Activated naive CD8-positive, alpha-beta T cell treated with anti-CD3 and anti-CD28 coated beads, Interleukin-2, amount 50 U/mL, for 16 hours (primary cell): ENCODE results near the gene IGSF21.
"Not testable (repeated sequence)": the region's sequence is repeated elsewhere in the genome, so short reads cannot be mapped to it uniquely, and the experiment has no call there.

Experiments
- DNase-seq: peaks from one replicate; pipeline ENCODE4 v3.0.0-alpha.2; 2020; ENCODE audit warnings: low read depth, low spot score

The IGSF21 gene

GRCh38 chr1:18353992-18354391 is 246.4 kb downstream of the IGSF21 start:
- DNase-seq, result no peak

- DNase-seq, result no peak
Measured at GRCh38 chr1:18354612-18355011, 247.0 kb downstream of the IGSF21 start.

- no peak for DNase-seq
Measured at GRCh38 chr1:18357622-18358230, 250.1 kb downstream of the IGSF21 start.

- no peak for DNase-seq
Measured at GRCh38 chr1:18358600-18358999, 251.0 kb downstream of the IGSF21 start.

- DNase-seq, result no peak
Measured at GRCh38 chr1:18360251-18360650, 252.7 kb downstream of the IGSF21 start.

GRCh38 chr1:18362150-18362549 is 254.6 kb downstream of the IGSF21 start:
- no peak for DNase-seq

- no peak for DNase-seq
Measured at GRCh38 chr1:18363436-18363835, 255.8 kb downstream of the IGSF21 start.

- no peak for DNase-seq
Measured at GRCh38 chr1:18365099-18365705, 257.6 kb downstream of the IGSF21 start.

GRCh38 chr1:18372505-18372904 is 264.9 kb downstream of the IGSF21 start:
- DNase-seq, result not testable (repeated sequence)

GRCh38 chr1:18373151-18373550 is 265.6 kb downstream of the IGSF21 start:
- DNase-seq, result no peak

- DNase-seq, result no peak
Measured at GRCh38 chr1:18373882-18374493, 266.4 kb downstream of the IGSF21 start.

- DNase-seq, result no peak
Measured at GRCh38 chr1:18376661-18377060, 269.1 kb downstream of the IGSF21 start.

GRCh38 chr1:18380288-18380687 is 272.7 kb downstream of the IGSF21 start:
- DNase-seq, result no peak

GRCh38 chr1:18384059-18384458 is 276.5 kb downstream of the IGSF21 start:
- no peak for DNase-seq

- DNase-seq, result no peak
Measured at GRCh38 chr1:18384471-18384870, 276.9 kb downstream of the IGSF21 start.

GRCh38 chr1:18385239-18385790 is 277.7 kb downstream of the IGSF21 start:
- no peak for DNase-seq

GRCh38 chr1:18386591-18386990 is 279.0 kb downstream of the IGSF21 start:
- no peak for DNase-seq

- no peak for DNase-seq
Measured at GRCh38 chr1:18387307-18387706, 279.7 kb downstream of the IGSF21 start.

- DNase-seq, result no peak
Measured at GRCh38 chr1:18390953-18391352, 283.4 kb downstream of the IGSF21 start.

- no peak for DNase-seq
Measured at GRCh38 chr1:18394563-18395156, 287.1 kb downstream of the IGSF21 start.

- DNase-seq, result no peak
Measured at GRCh38 chr1:18396247-18396980, 288.8 kb downstream of the IGSF21 start.

GRCh38 chr1:18397641-18398040 is 290.0 kb downstream of the IGSF21 start:
- DNase-seq, result no peak
